Mesendoderm (in vitro differentiated cells): ENCODE measurements around the gene ANKMY1.

Experiments used
- DNase-seq: peaks from one replicate; pipeline ENCODE4 v3.0.0; 2013
- H2AK5ac ChIP-seq: 2 replicates; pipeline ENCODE4 v1.6.1; 2013; ENCODE audit warnings: low read length, inconsistent platforms
- H2BK120ac ChIP-seq: 2 replicates; pipeline ENCODE4 v1.6.1; 2013; ENCODE audit warnings: low read depth, mild to moderate bottlenecking, low read length, moderate library complexity, mixed read lengths
- H2BK15ac ChIP-seq: replicated peaks from 2 replicates; pipeline ENCODE4 v1.6.1; 2013; ENCODE audit warnings: low read depth, mild to moderate bottlenecking, moderate library complexity
- H2BK5ac ChIP-seq: 2 replicates; pipeline ENCODE4 v1.6.1; 2013; ENCODE audit warnings: low read length, inconsistent platforms
- H3K18ac ChIP-seq: 2 replicates; pipeline ENCODE4 v1.6.1; 2013; ENCODE audit warnings: mild to moderate bottlenecking, low read length, mixed read lengths
- H3K23ac ChIP-seq: one replicate; pipeline ENCODE4 v1.6.1; 2013; ENCODE audit warnings: low read length
- H3K27ac ChIP-seq: 2 replicates; pipeline ENCODE4 v1.5.1; 2013; ENCODE audit warnings: low read depth, mild to moderate bottlenecking, inconsistent platforms, low read length, moderate library complexity
- H3K27me3 ChIP-seq: 2 replicates; pipeline ENCODE4 v1.6.1; 2013; ENCODE audit warnings: low read length, control low read depth, mild to moderate bottlenecking, inconsistent platforms; ENCODE audit not compliant: insufficient read depth, poor library complexity
- H3K36me3 ChIP-seq: 2 replicates; pipeline ENCODE4 v1.6.1; 2013; ENCODE audit warnings: low read length, inconsistent platforms; ENCODE audit not compliant: control insufficient read depth, insufficient read depth
- H3K4ac ChIP-seq: one replicate; pipeline ENCODE4 v1.6.1; 2013; ENCODE audit warnings: low read depth, mild to moderate bottlenecking, low read length, moderate library complexity
- H3K4me1 ChIP-seq: 2 replicates; pipeline ENCODE4 v1.6.1; 2013; ENCODE audit warnings: low read depth, low read length, inconsistent platforms; ENCODE audit not compliant: control insufficient read depth
- H3K4me2 ChIP-seq: 2 replicates; pipeline ENCODE4 v1.6.1; 2013; ENCODE audit warnings: low read length
- H3K4me3 ChIP-seq: 2 replicates; pipeline ENCODE4 v1.5.1; 2013; ENCODE audit warnings: mild to moderate bottlenecking, low read length
- H3K56ac ChIP-seq: one replicate; pipeline ENCODE4 v1.6.1; 2013; ENCODE audit warnings: low read length
- H3K79me1 ChIP-seq: 2 replicates; pipeline ENCODE4 v1.6.1; 2013; ENCODE audit warnings: low read length, inconsistent platforms
- H3K79me2 ChIP-seq: 2 replicates; pipeline ENCODE4 v1.6.1; 2013; ENCODE audit warnings: mild to moderate bottlenecking, low read length; ENCODE audit not compliant: control insufficient read depth, insufficient read depth
- H3K9ac ChIP-seq: 2 replicates; pipeline ENCODE4 v1.6.1; 2013; ENCODE audit warnings: low read length, inconsistent platforms
- H4K5ac ChIP-seq: one replicate; pipeline ENCODE4 v1.6.1; 2013; ENCODE audit warnings: low read length
- H4K8ac ChIP-seq: one replicate; pipeline ENCODE4 v1.6.1; 2013; ENCODE audit warnings: low read depth, mild to moderate bottlenecking, control low read depth, low read length, moderate library complexity
- WGBS: extraction: QIAGEN DNeasy Blood & Tissue Kit; methylation state at CpG from one replicate; pipeline ENCODE4 v1.1.7; 2013; ENCODE audit warnings: low lambda C conversion rate, missing lambda C conversion rate; ENCODE audit not compliant: insufficient coverage; ENCODE audit errors: extremely low coverage; 5-methylcytosine and 5-hydroxymethylcytosine counted together

Gene ANKMY1

GRCh38 chr2:240455272-240455646 is 102.5 kb downstream of the ANKMY1 start:
- H3K79me1 ChIP-seq = no peaks in the 10 kb centered on the region
- no peak overlapping the region for H3K4ac ChIP-seq
- no peak overlapping the region for H3K23ac ChIP-seq
- no peak overlapping the region for H3K9ac ChIP-seq
- WGBS = no CpG with 5 or more reads among the region's 7 CpGs
- no peak overlapping the region for H4K8ac ChIP-seq
- no peaks in the 10 kb centered on the region for H3K79me2 ChIP-seq
- H3K4me1 ChIP-seq = peaks cover 11% of the 10 kb centered on the region
- no peak overlapping the region for H2AK5ac ChIP-seq
- H2BK5ac ChIP-seq = no peak overlapping the region
- no peak overlapping the region for H3K4me2 ChIP-seq
- no peak overlapping the region for H3K18ac ChIP-seq
- H3K27ac ChIP-seq = no peak overlapping the region
- DNase-seq = no peak
- no peak overlapping the region for H3K56ac ChIP-seq
- no peak overlapping the region for H2BK120ac ChIP-seq
- no peak overlapping the region for H4K5ac ChIP-seq
- H3K27me3 ChIP-seq = peaks cover 12% of the 10 kb centered on the region
- H2BK15ac ChIP-seq = no peak overlapping the region
- no peak overlapping the region for H3K4me3 ChIP-seq
- no peaks in the 10 kb centered on the region for H3K36me3 ChIP-seq

DNA sequence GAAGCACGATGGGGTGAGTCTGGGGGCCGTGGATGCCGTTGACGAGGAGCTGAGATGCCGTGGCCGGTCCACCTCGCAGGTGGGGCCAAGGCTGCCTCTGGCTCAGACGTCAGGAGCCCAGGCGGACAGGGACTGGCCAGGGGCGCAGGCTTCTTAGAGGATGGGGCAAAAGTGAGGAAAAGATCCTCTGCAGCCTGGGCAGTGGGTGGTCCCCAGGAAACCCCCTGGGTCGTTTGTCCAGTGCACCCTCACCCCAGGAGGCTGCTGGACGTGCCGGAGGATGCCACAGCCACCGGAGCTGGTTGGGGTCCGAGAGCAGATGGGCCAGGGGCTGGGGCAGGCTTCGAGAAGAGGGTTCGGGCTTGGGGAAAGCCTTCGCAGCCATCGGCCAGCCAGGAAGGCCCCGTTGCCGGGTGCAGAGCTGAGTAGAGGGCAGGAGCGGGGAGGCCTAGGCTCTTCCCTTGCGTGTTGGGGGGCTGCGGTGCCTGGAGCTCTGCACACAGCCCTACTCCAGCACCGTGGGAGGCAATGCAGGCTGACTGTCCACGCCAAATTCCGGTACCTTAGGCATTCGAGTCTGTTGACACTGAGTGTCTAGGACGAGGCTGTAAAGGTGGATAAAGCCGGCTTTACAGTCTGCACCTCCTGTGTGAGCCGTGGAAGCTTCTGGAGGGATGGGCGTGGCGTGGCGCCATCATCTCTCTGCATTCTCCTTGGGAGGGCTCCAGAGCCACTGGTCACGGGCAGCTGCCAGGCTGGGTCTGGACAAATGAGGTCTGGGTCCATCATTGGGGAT is 103.5 kb downstream of the ANKMY1 start:
- Histone ChIP-seq H3K4me1 (peaks cover 11% of the 10 kb centered on the region), H3K23ac (no peak overlapping the region), H3K4ac (no peak overlapping the region), H3K18ac (no peak overlapping the region), H3K79me2 (no peaks in the 10 kb centered on the region), H3K27ac (no peak overlapping the region), H3K27me3 (peaks cover 12% of the 10 kb centered on the region), H3K4me3 (no peak overlapping the region), H2BK15ac (no peak overlapping the region), H2BK5ac (no peak overlapping the region), H4K8ac (no peak overlapping the region), H4K5ac (no peak overlapping the region), H3K56ac (no peak overlapping the region), H2AK5ac (no peak overlapping the region), H3K4me2 (no peak overlapping the region), H3K79me1 (no peaks in the 10 kb centered on the region), H3K9ac (no peak overlapping the region), H2BK120ac (no peak overlapping the region), H3K36me3 (no peaks in the 10 kb centered on the region)
- no peak for DNase-seq
- WGBS = no CpG with 5 or more reads among the region's 35 CpGs

DNA sequence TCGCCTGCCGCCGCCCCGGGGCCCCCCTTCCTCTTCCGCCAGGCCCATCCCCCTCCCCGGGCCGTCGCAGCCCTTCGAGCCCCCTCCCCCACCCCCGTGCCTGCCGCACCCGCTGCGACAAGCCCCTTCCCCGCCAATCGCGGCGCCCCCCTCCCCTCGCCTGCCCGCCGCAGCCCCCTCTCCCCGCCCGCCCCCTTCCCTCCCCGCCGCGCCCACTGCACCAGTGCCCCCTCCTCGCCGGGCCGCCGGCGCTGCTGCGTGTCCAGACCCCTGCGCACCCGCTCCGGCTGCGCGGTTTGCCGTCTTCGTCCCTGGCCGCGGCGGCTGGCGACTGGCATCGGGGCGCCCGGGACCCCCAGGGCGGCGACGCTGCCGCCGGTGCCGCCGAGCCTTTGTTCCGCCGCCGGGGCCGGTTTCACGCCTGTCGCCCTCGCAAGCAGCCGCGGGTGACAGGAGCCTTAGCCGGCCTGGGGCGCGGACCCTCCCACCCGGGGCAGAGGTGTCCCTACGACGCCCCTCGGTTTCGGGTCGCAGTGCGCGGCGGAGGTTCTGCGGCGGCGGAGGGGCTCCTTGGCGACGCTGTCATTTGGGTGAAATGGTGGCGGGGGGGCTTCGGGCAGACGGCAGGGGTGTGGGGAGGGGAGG is 104.2 kb downstream of the ANKMY1 start:
- Histone ChIP-seq H3K4me2 (peak overlapping the region; percentile 15), H3K9ac (no peak overlapping the region), H3K36me3 (no peaks in the 10 kb centered on the region), H3K4me1 (peaks cover 11% of the 10 kb centered on the region), H3K4ac (no peak overlapping the region), H3K4me3 (no peak overlapping the region), H3K18ac (peak overlapping the region; percentile 9), H2BK120ac (no peak overlapping the region), H2BK15ac (no peak overlapping the region), H3K79me2 (no peaks in the 10 kb centered on the region), H3K23ac (no peak overlapping the region), H4K5ac (no peak overlapping the region), H3K79me1 (no peaks in the 10 kb centered on the region), H3K27me3 (peaks cover 12% of the 10 kb centered on the region), H2AK5ac (no peak overlapping the region), H3K56ac (no peak overlapping the region), H4K8ac (no peak overlapping the region), H3K27ac (no peak overlapping the region), H2BK5ac (no peak overlapping the region)
- no CpG with 5 or more reads among the region's 81 CpGs for WGBS
- DNase-seq = no peak

GRCh38 chr2:240452462-240453256 is 105.1 kb downstream of the ANKMY1 start:
- no peak overlapping the region for H3K4me3 ChIP-seq
- peak overlapping the region; percentile 52 for H3K9ac ChIP-seq
- no peak overlapping the region for H3K23ac ChIP-seq
- H3K27me3 ChIP-seq = peaks cover 12% of the 10 kb centered on the region
- no peaks in the 10 kb centered on the region for H3K79me1 ChIP-seq
- H2BK120ac ChIP-seq = no peak overlapping the region
- H3K4me1 ChIP-seq = peaks cover 6% of the 10 kb centered on the region
- H3K36me3 ChIP-seq = no peaks in the 10 kb centered on the region
- H3K4ac ChIP-seq = no peak overlapping the region
- peak; percentile 50 for DNase-seq
- H3K18ac ChIP-seq = no peak overlapping the region
- H2BK15ac ChIP-seq = no peak overlapping the region
- no peak overlapping the region for H4K8ac ChIP-seq
- H3K27ac ChIP-seq = no peak overlapping the region
- no peak overlapping the region for H4K5ac ChIP-seq
- H3K56ac ChIP-seq = peak overlapping the region; percentile 79
- no CpG with 5 or more reads among the region's 103 CpGs for WGBS
- no peaks in the 10 kb centered on the region for H3K79me2 ChIP-seq
- no peak overlapping the region for H2BK5ac ChIP-seq
- H3K4me2 ChIP-seq = peak overlapping the region; percentile 78
- H2AK5ac ChIP-seq = no peak overlapping the region

DNA sequence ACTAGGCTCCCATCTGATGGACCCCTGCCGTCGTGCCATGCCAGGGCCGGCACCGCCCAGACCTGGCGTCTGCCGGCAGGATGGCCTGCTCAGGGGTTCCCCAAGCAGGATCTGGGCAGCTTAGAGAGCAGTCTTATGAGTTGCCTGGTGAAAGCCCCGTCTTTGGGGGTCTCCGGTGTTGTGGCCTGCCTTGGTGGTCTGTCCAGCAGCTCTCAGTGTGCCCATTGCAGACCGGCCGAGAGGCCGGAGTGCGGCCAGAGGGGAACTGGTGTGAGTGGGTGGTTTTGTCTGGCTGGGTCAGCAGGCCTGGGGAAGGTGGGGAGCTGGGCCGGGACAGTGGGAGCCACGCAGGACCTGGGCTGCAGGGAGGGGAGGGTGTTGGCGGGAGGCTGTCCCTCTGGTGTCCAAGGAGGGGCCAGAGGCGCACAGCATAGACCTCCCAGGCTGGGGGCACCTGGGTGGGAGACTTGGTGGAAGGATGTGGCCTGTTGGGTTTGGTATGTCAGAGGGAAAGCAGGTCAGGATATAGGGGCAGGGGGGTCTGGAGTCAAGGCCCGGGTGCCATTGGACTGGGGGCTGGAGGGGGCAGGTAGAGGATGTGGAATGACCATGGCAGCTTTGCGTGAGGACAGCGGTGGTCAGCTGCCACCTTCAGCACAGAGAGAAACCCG is 105.9 kb downstream of the ANKMY1 start:
- no peak overlapping the region for H2AK5ac ChIP-seq
- no peak overlapping the region for H4K5ac ChIP-seq
- peak overlapping the region; percentile 15 for H3K56ac ChIP-seq
- no peaks in the 10 kb centered on the region for H3K36me3 ChIP-seq
- no peak overlapping the region for H2BK5ac ChIP-seq
- H3K4me3 ChIP-seq = no peak overlapping the region
- peaks cover 3% of the 10 kb centered on the region for H3K4me1 ChIP-seq
- WGBS = no CpG with 5 or more reads among the region's 20 CpGs
- no peak overlapping the region for H3K23ac ChIP-seq
- H3K4me2 ChIP-seq = peak overlapping the region; percentile 36
- no peak overlapping the region for H2BK15ac ChIP-seq
- H3K18ac ChIP-seq = no peak overlapping the region
- no peaks in the 10 kb centered on the region for H3K79me2 ChIP-seq
- DNase-seq = no peak
- H3K27me3 ChIP-seq = peaks cover 12% of the 10 kb centered on the region
- H3K4ac ChIP-seq = no peak overlapping the region
- no peak overlapping the region for H4K8ac ChIP-seq
- H3K79me1 ChIP-seq = no peaks in the 10 kb centered on the region
- H3K9ac ChIP-seq = peak overlapping the region; percentile 45
- H2BK120ac ChIP-seq = no peak overlapping the region
- no peak overlapping the region for H3K27ac ChIP-seq
